ENCODE data around the gene TMEM205. TPM values are rescaled to one million over a fixed set of nuclear protein-coding genes. Genes with fewer than 3 reads are reported as not detected.

The TMEM205 gene
- total RNA-seq (2016; rRNA removed; fragmentation: Illumina TruSeq; extraction: Trizol) (22.8 and 45.5 TPM in 2 replicates), polyA plus RNA-seq (2011; rRNA removed) (98.7 and 119 TPM in 2 replicates), polyA minus RNA-seq (2011; rRNA and poly(A)+ RNA removed; ENCODE audit: low replicate concordance) (48.8 and 93.8 TPM in 2 replicates), Bru-seq, nascent RNA (percentile 65 among the genes with signal in this experiment), BruChase-seq, experiment 1, labeled RNA remaining after a 6-hour chase (percentile 81 among the genes with signal in this experiment), BruChase-seq, experiment 2, labeled RNA remaining after a 2-hour chase (percentile 71 among the genes with signal in this experiment)
- 23.9 and 36.8 TPM in 2 replicates for total RNA-seq (2016; cell fraction: cytosol; rRNA removed; fragmentation: Illumina TruSeq; extraction: Trizol; ENCODE audit: low read depth)
- 26.6 and 43.5 TPM in 2 replicates for total RNA-seq (2016; cell fraction: insoluble cytoplasmic fraction; rRNA removed; fragmentation: Illumina TruSeq; extraction: Trizol)
- 20.5 and 27.0 TPM in 2 replicates for total RNA-seq (2016; cell fraction: membrane; rRNA removed; fragmentation: Illumina TruSeq; extraction: Trizol)
- 40.9 and 45.4 TPM in 2 replicates for total RNA-seq (2016; cell fraction: nucleus; rRNA removed; fragmentation: Illumina TruSeq; extraction: Trizol)
- 206 and 218 TPM in 2 replicates for polyA plus RNA-seq (2011; cell fraction: cytosol; rRNA removed)
- polyA plus RNA-seq (2011; cell fraction: nucleus; rRNA removed), result 131 and 158 TPM in 2 replicates
- polyA plus RNA-seq (2012), result 57.4 and 59.1 TPM in 2 replicates
- 31.8 and 38.8 TPM in 2 replicates for polyA plus RNA-seq (2016; cell fraction: cytosol; fragmentation: Illumina TruSeq; extraction: Trizol; ENCODE audit: low read depth)
- 33.6 and 35.9 TPM in 2 replicates for polyA plus RNA-seq (2016; cell fraction: insoluble cytoplasmic fraction; fragmentation: Illumina TruSeq; extraction: Trizol; ENCODE audit: low read depth)
- polyA plus RNA-seq (2016; cell fraction: membrane; fragmentation: Illumina TruSeq; extraction: Trizol; ENCODE audit: low read depth), result 24.0 and 30.5 TPM in 2 replicates
- polyA plus RNA-seq (2016; cell fraction: nucleus; fragmentation: Illumina TruSeq; extraction: Trizol; ENCODE audit: insufficient read depth, low read depth), result 71.8 and 88.8 TPM in 2 replicates
- polyA minus RNA-seq (2011; cell fraction: cytosol; rRNA and poly(A)+ RNA removed), result 25.0 and 36.6 TPM in 2 replicates
- 8.2 and 12.7 TPM in 2 replicates for polyA minus RNA-seq (2011; cell fraction: nucleus; rRNA and poly(A)+ RNA removed)
- long read RNA-seq, experiment 1, transcript TMEM205-216 (4 exons, 792 nt), result major isoform, 52 of 79 reads
- long read RNA-seq, experiment 1, transcript TMEM205-210 (4 exons, 840 nt), result minor isoform, 8 of 79 reads
- long read RNA-seq, experiment 1, transcript TMEM205-205 (4 exons, 677 nt), result minor isoform, 6 of 79 reads
- long read RNA-seq, experiment 1, partial matches to known transcripts, result 0 of 79 reads
- long read RNA-seq, experiment 1, other reads (novel, unspliced or antisense), result 5 of 79 reads
- long read RNA-seq, experiment 2, transcript TMEM205-201 (3 exons, 1,034 nt), result minor isoform, 7 of 93 reads
- long read RNA-seq, experiment 2, transcript TMEM205-203 (2 exons, 1,147 nt), result minor isoform, 5 of 93 reads
- long read RNA-seq, experiment 2, transcript TMEM205-216 (4 exons, 792 nt), result major isoform, 50 of 93 reads
- long read RNA-seq, experiment 2, transcript TMEM205-210 (4 exons, 840 nt), result minor isoform, 15 of 93 reads
- long read RNA-seq, experiment 2, partial matches to known transcripts, result 0 of 93 reads
- long read RNA-seq, experiment 2, other reads (novel, unspliced or antisense), result 9 of 93 reads

GRCh38 chr19:11346104-11346940, at the start of gene TMEM205, which contains the start of gene CCDC159:
TMEM205 (minus strand) TSS chr19:11346268; CDS start chr19:11345619, 649 bp downstream.
CCDC159 (plus strand) TSS chr19:11346519; CDS start chr19:11346607, 88 bp downstream.
- H4K20me1 ChIP-seq (ENCODE audit: insufficient read depth, low read length), result no peaks in the 10 kb centered on the region
- no peaks in the 10 kb centered on the region for H3K79me2 ChIP-seq (ENCODE audit: insufficient read depth, low read length)
- BruUV-seq (replicated peaks), result no TSS peak
- peak within 1 kb of the TSS; percentile 65 to 88 (median 83) for H3K4me3 ChIP-seq (replicated peaks in 1 of 3; ENCODE audit: insufficient read depth in 1 of 3, low read depth in 2 of 3, low read length in 3 of 3)
- no peaks in the 10 kb centered on the region for H3K27me3 ChIP-seq (ENCODE audit: control insufficient read depth in 1 of 2, insufficient read depth in 2 of 2, low read length in 2 of 2)
- no peaks in the 10 kb centered on the region for H3K9me3 ChIP-seq (ENCODE audit: low read length)
- peaks cover 37% of the 10 kb centered on the region for H3K4me1 ChIP-seq (ENCODE audit: insufficient read depth, low read length)
- peak within 1 kb of the TSS; percentile 71 for H3K9ac ChIP-seq (ENCODE audit: insufficient read depth, low read depth, low read length)
- intact Hi-C loops (cut with micrococcal nuclease; ENCODE audit: unreplicated experiment) (no loop called here), in situ Hi-C loops (cut with HindIII; ENCODE audit: extremely low pct_ligation_motif_present, low pct_unique_long_range_greater_than_20kb) (no loop called here)
- 0% methylated on average over 12 of the region's 50 CpGs for WGBS (ENCODE audit: low lambda C conversion rate)
- CTCF ChIA-PET (ENCODE audit: low intra/inter-chr PET ratio, low total read pairs), result no interaction called here
- DNase-seq (ENCODE audit: low spot score) (peak; percentile 97), ATAC-seq (peak; percentile 89), FAIRE-seq (peak; percentile 95)
- H3K36me3 ChIP-seq (replicated peaks in 1 of 2; ENCODE audit: control insufficient read depth in 1 of 2, insufficient read depth in 2 of 2, low read length in 2 of 2), result no peaks in the 10 kb centered on the region
- H2AFZ ChIP-seq (ENCODE audit: low read length), result peak within 1 kb of the TSS; percentile 15
- H3K4me2 ChIP-seq (ENCODE audit: low read depth, low read length), result peak within 1 kb of the TSS; percentile 86
- POLR2A ChIA-PET, result interaction anchor here (0.8 to 4.8 kb wide), 11 partner anchors 9 to 203 kb away, joined by 3 to 68 read pairs (median 4); partner anchors contain the start of genes ODAD3, PRKCSH and SWSAP1
- peak within 1 kb of the TSS; percentile 32 for H3K27ac ChIP-seq (ENCODE audit: extremely low read length, insufficient read depth, low read length)
- TF ChIP-seq KLF11 (CRISPR knock-in tag; IDR thresholded peaks at IDR 0.05) (no peak), CBX1 (IDR thresholded peaks at IDR 0.05; ENCODE audit: low read depth) (peak; percentile 57), ZFP82 (CRISPR knock-in tag; IDR thresholded peaks at IDR 0.05; ENCODE audit: borderline replicate concordance) (no peak), SUZ12 (IDR thresholded peaks at IDR 0.05; ENCODE audit: low read depth, low read length) (no peak), HDAC1 (CRISPR knock-in tag; IDR thresholded peaks at IDR 0.05) (peak; percentile 56), ZFYVE20 (CRISPR knock-in tag; IDR thresholded peaks at IDR 0.05; ENCODE audit: borderline replicate concordance, low read depth) (no peak), HINFP (CRISPR knock-in tag; IDR thresholded peaks at IDR 0.05; ENCODE audit: low read depth) (no peak), DMAP1 (CRISPR knock-in tag; IDR thresholded peaks at IDR 0.05) (peak; percentile 43; the same call in 1 of the 2 replicates), ZNF331 (CRISPR knock-in tag; IDR thresholded peaks at IDR 0.05) (no peak), NFRKB (IDR thresholded peaks at IDR 0.05) (no peak), ATF1 (CRISPR knock-in tag; IDR thresholded peaks at IDR 0.05) (peak; percentile 85), ZKSCAN8 (CRISPR knock-in tag; IDR thresholded peaks at IDR 0.05; ENCODE audit: borderline replicate concordance) (no peak; the same call in 1 of the 2 replicates), AHR (CRISPR knock-in tag; IDR thresholded peaks at IDR 0.05) (0 out of 2 replicates have a peak, but pooled peaks have one; percentile 35), ASH2L (IDR thresholded peaks at IDR 0.05; ENCODE audit: insufficient read length, low read depth, low read length) (peak; percentile 26)
- TF ChIP-seq, protein P1, sequence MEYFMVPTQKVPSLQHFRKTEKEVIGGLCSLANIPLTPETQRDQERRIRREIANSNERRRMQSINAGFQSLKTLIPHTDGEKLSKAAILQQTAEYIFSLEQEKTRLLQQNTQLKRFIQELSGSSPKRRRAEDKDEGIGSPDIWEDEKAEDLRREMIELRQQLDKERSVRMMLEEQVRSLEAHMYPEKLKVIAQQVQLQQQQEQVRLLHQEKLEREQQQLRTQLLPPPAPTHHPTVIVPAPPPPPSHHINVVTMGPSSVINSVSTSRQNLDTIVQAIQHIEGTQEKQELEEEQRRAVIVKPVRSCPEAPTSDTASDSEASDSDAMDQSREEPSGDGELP (IDR thresholded peaks at IDR 0.05; ENCODE audit: borderline replicate concordance, low read depth), result peak; percentile 90
